ENCODE data around the gene PDE4D. TPM values are rescaled to one million over a fixed set of nuclear protein-coding genes. Genes with fewer than 3 reads are reported as not detected.

Gene PDE4D
- total and polyA plus RNA-seq, 2 donors (not counting 1 experiment from before 2014, with no cell fraction given) = 14.9 to 171 TPM

GRCh38 chr5:59249160-59249559 is 644.4 kb downstream of the PDE4D start:
- no peaks in the 10 kb centered on the region for H4K20me1 ChIP-seq (ENCODE audit: control insufficient read depth, insufficient read depth, low read length, poor library complexity, severe bottlenecking)
- no peak for TF ChIP-seq CTCF (IDR thresholded peaks at IDR 0.05)
- no peak for TF ChIP-seq EZH2 (IDR thresholded peaks at IDR 0.05; ENCODE audit: borderline replicate concordance, insufficient read depth, low read depth, low read length, poor library complexity, severe bottlenecking)
- H2AFZ ChIP-seq (ENCODE audit: insufficient read depth, low read depth, low read length, poor library complexity, severe bottlenecking) = no peak overlapping the region
- no peak overlapping the region for H3K27ac Mint-ChIP-seq
- no peaks in the 10 kb centered on the region for H3K27me3 ChIP-seq (replicated peaks in 1 of 4; ENCODE audit: control extremely low read depth in 1 of 4, control insufficient read depth in 3 of 4, insufficient read depth in 4 of 4, low read length in 3 of 4)
- no peak overlapping the region for H3K4me2 ChIP-seq (replicated peaks; ENCODE audit: low read depth, low read length, poor library complexity, severe bottlenecking)
- H3K9ac ChIP-seq (ENCODE audit: low read length) = no peak overlapping the region
- no peaks in the 10 kb centered on the region for H3K4me1 ChIP-seq (ENCODE audit: control insufficient read depth in 2 of 2, insufficient read depth in 2 of 2, low read length in 2 of 2)
- ChIA-PET CTCF (no interaction called here), POLR2A (no interaction called here)
- H3K79me2 ChIP-seq (ENCODE audit: control insufficient read depth, insufficient read depth, low read length) = no peaks in the 10 kb centered on the region
- H3K27me3 Mint-ChIP-seq = no peaks in the 10 kb centered on the region
- no peaks in the 10 kb centered on the region for H3K36me3 ChIP-seq (replicated peaks in 1 of 2; ENCODE audit: control extremely low read depth in 1 of 2, control insufficient read depth in 1 of 2, extremely low read depth in 1 of 2, insufficient read depth in 2 of 2, low read length in 1 of 2)
- intact Hi-C loops (cut with micrococcal nuclease) = no loop called here
- H3K4me1 Mint-ChIP-seq = no peaks in the 10 kb centered on the region
- ATAC-seq (ENCODE audit: low read depth) (no peak), DNase-seq (no peak)
- H3K27ac ChIP-seq (ENCODE audit: low read length in 2 of 2) = no peak overlapping the region
- H3K4me3 Mint-ChIP-seq = no peak overlapping the region
- H3K4me3 ChIP-seq (ENCODE audit: control extremely low read depth in 1 of 5, extremely low read depth in 1 of 5, insufficient read depth in 1 of 5, low read depth in 2 of 5, low read length in 4 of 5) = no peak overlapping the region
- H3K9me3 ChIP-seq (ENCODE audit: control extremely low read depth in 1 of 3, control insufficient read depth in 2 of 3, insufficient read depth in 1 of 3, low read length in 2 of 3) = no peaks in the 10 kb centered on the region
- H3K9me3 Mint-ChIP-seq (ENCODE audit: insufficient read depth) = peaks cover 10% of the 10 kb centered on the region

- H3K4me1 Mint-ChIP-seq = no peaks in the 10 kb centered on the region
- CTCF ChIA-PET = interaction anchor here (0.9 kb wide), 1 partner anchor 59 kb away, joined by 4 read pairs; no protein-coding TSS in a partner anchor
- intact Hi-C loops (cut with micrococcal nuclease) = no loop called here
- DNase-seq = no peak
- Histone ChIP-seq H3K4me2 (replicated peaks; ENCODE audit: low read depth, low read length, poor library complexity, severe bottlenecking) (no peak overlapping the region), H3K79me2 (ENCODE audit: control insufficient read depth, insufficient read depth, low read length) (no peaks in the 10 kb centered on the region), H3K4me1 (ENCODE audit: control insufficient read depth in 2 of 2, insufficient read depth in 2 of 2, low read length in 2 of 2) (no peaks in the 10 kb centered on the region), H3K27me3 (replicated peaks in 1 of 4; ENCODE audit: control extremely low read depth in 1 of 4, control insufficient read depth in 3 of 4, insufficient read depth in 4 of 4, low read length in 3 of 4) (no peaks in the 10 kb centered on the region), H3K4me3 (ENCODE audit: control extremely low read depth in 1 of 5, extremely low read depth in 1 of 5, insufficient read depth in 1 of 5, low read depth in 2 of 5, low read length in 4 of 5) (no peak overlapping the region), H3K9ac (ENCODE audit: low read length) (no peak overlapping the region), H3K27ac (ENCODE audit: low read length in 2 of 2) (no peak overlapping the region), H2AFZ (ENCODE audit: insufficient read depth, low read depth, low read length, poor library complexity, severe bottlenecking) (no peak overlapping the region), H4K20me1 (ENCODE audit: control insufficient read depth, insufficient read depth, low read length, poor library complexity, severe bottlenecking) (no peaks in the 10 kb centered on the region), H3K9me3 (ENCODE audit: control extremely low read depth in 1 of 3, control insufficient read depth in 2 of 3, insufficient read depth in 1 of 3, low read length in 2 of 3) (no peaks in the 10 kb centered on the region), H3K36me3 (replicated peaks in 1 of 2; ENCODE audit: control extremely low read depth in 1 of 2, control insufficient read depth in 1 of 2, extremely low read depth in 1 of 2, insufficient read depth in 2 of 2, low read length in 1 of 2) (no peaks in the 10 kb centered on the region)
- H3K9me3 Mint-ChIP-seq (ENCODE audit: insufficient read depth) = peaks cover 10% of the 10 kb centered on the region
- no peaks in the 10 kb centered on the region for H3K27me3 Mint-ChIP-seq
- no peak overlapping the region for H3K4me3 Mint-ChIP-seq
- POLR2A ChIA-PET = no interaction called here
- TF ChIP-seq EZH2 (IDR thresholded peaks at IDR 0.05; ENCODE audit: borderline replicate concordance, insufficient read depth, low read depth, low read length, poor library complexity, severe bottlenecking) (no peak), CTCF (IDR thresholded peaks at IDR 0.05) (no peak)
- no peak for ATAC-seq (ENCODE audit: low read depth)
- no peak overlapping the region for H3K27ac Mint-ChIP-seq
These were observed 646.6 kb downstream of the PDE4D start for GRCh38 chr5:59246882-59247281.
